A549 (cell line): Measurements from ENCODE around the gene SH3BP2.

Experiments used
- BHLHE40 ChIP-seq: IDR thresholded peaks from 2 replicates; pipeline ENCODE4 v1.6.1; 2012; ENCODE audit warnings: low read depth, low read length, inconsistent platforms
- CEBPB ChIP-seq, 2 experiments: fragments of >200 bp in 1 of 2; sonication (Bioruptor Twin) in 1 of 2; formaldehyde crosslinking in 1 of 2; IDR thresholded peaks; 2 replicates each; pipeline ENCODE4 v1.6.1; 2012 to 2016
- CTCF ChIP-seq: fragments of >200 bp; sonication (Bioruptor Twin); formaldehyde crosslinking; IDR thresholded peaks from 3 replicates; pipeline ENCODE4 v1.5.1; 2016
- ESRRA ChIP-seq: fragments of 150-350 bp; IDR thresholded peaks from 2 replicates; pipeline ENCODE4 v1.6.1; 2014; ENCODE audit warnings: mild to moderate bottlenecking, low read length, borderline replicate concordance
- REST ChIP-seq: fragments of 200-600 bp; sonication (generic); IDR thresholded peaks from 2 replicates; pipeline ENCODE4 v1.6.1; 2016; ENCODE audit warnings: antibody characterized with exemption, mild to moderate bottlenecking, moderate library complexity

GRCh38 chr4:2795300-2795892, 2.5 kb downstream of the SH3BP2 start:
- TF ChIP-seq ESRRA = no peak
- no peak for TF ChIP-seq REST
- TF ChIP-seq BHLHE40 = no peak
- TF ChIP-seq CTCF = no peak
- TF ChIP-seq CEBPB (IDR thresholded peaks at IDR 0.05) = no peak
